Measurements from ENCODE around the gene CORO2B. TPM values are rescaled to one million over a fixed set of nuclear protein-coding genes. Genes with fewer than 3 reads are reported as not detected.
A peak's percentile ranks its signal among the peaks of the same experiment; 100 is the strongest.

The CORO2B gene
- total RNA-seq, 6 donors from 2014 or later: 0.79 to 9.0 (median 2.0) TPM

GRCh38 chr15:68663526-68663925 is 84.7 kb downstream of the CORO2B start:
- Histone ChIP-seq H3K27ac (no peak overlapping the region), H3K9me3 (no peaks in the 10 kb centered on the region), H3K27me3 (no peaks in the 10 kb centered on the region), H3K4me3 (no peak overlapping the region), H3K36me3 (no peaks in the 10 kb centered on the region), H3K4me1 (no peaks in the 10 kb centered on the region)
- no peak for TF ChIP-seq POLR2AphosphoS5 (IDR thresholded peaks at IDR 0.05)
- ATAC-seq (ENCODE audit: low FRiP score in 2 of 2): no peak
- DNase-seq: no peak
- 86 to 97% methylated on average over 1 of the region's 1 CpG for WGBS, 2 donors

GRCh38 chr15:68666120-68666811 is 87.5 kb downstream of the CORO2B start:
- DNase-seq (no peak), ATAC-seq (ENCODE audit: low FRiP score in 2 of 2) (peak in 1 of 2 donors; percentile 15)
- no peaks in the 10 kb centered on the region for H3K9me3 ChIP-seq
- no peaks in the 10 kb centered on the region for H3K4me1 ChIP-seq
- H3K36me3 ChIP-seq: no peaks in the 10 kb centered on the region
- H3K27me3 ChIP-seq: no peaks in the 10 kb centered on the region
- TF ChIP-seq CTCF (IDR thresholded peaks at IDR 0.05) (no peak), POLR2AphosphoS5 (IDR thresholded peaks at IDR 0.05) (no peak), POLR2A (IDR thresholded peaks at IDR 0.05) (no peak), EP300 (IDR thresholded peaks at IDR 0.05) (no peak)
- no peak overlapping the region for H3K27ac ChIP-seq
- no peak overlapping the region for H3K4me3 ChIP-seq
- WGBS, 2 donors: 48 to 58% methylated on average over 6 of the region's 6 CpGs

- ATAC-seq (ENCODE audit: low FRiP score in 2 of 2) (peak in 1 of 2 donors; percentile 52), DNase-seq (no peak)
- Histone ChIP-seq H3K4me3 (no peak overlapping the region), H3K27me3 (no peaks in the 10 kb centered on the region), H3K9me3 (no peaks in the 10 kb centered on the region), H3K4me1 (no peaks in the 10 kb centered on the region), H3K36me3 (no peaks in the 10 kb centered on the region), H3K27ac (no peak overlapping the region)
- TF ChIP-seq POLR2A (IDR thresholded peaks at IDR 0.05) (no peak), CTCF (IDR thresholded peaks at IDR 0.05) (no peak), POLR2AphosphoS5 (IDR thresholded peaks at IDR 0.05) (no peak), EP300 (IDR thresholded peaks at IDR 0.05) (no peak)
- WGBS, 2 donors: 75 to 77% methylated on average over 12 of the region's 12 CpGs
Measured at GRCh38 chr15:68666812-68667450, 88.1 kb downstream of the CORO2B start.

- H3K4me1 ChIP-seq: no peaks in the 10 kb centered on the region
- 87 to 89% methylated on average over 18 of the region's 18 CpGs for whole genome bisulfite sequencing, 2 donors
- no peak for TF ChIP-seq EP300 (IDR thresholded peaks at IDR 0.05)
- no peak for TF ChIP-seq CTCF (IDR thresholded peaks at IDR 0.05)
- DNase-seq (no peak), ATAC-seq (ENCODE audit: low FRiP score in 2 of 2) (no peak)
- no peaks in the 10 kb centered on the region for H3K36me3 ChIP-seq
- H3K9me3 ChIP-seq: no peaks in the 10 kb centered on the region
- H3K27me3 ChIP-seq: no peaks in the 10 kb centered on the region
- no peak overlapping the region for H3K27ac ChIP-seq
- no peak overlapping the region for H3K4me3 ChIP-seq
Measured at GRCh38 chr15:68667800-68668625, 89.2 kb downstream of the CORO2B start.

- no peaks in the 10 kb centered on the region for H3K9me3 ChIP-seq
- no peak for TF ChIP-seq POLR2AphosphoS5 (IDR thresholded peaks at IDR 0.05)
- no peak for TF ChIP-seq POLR2A (IDR thresholded peaks at IDR 0.05)
- no peak for TF ChIP-seq EP300 (IDR thresholded peaks at IDR 0.05)
- no peak for TF ChIP-seq CTCF (IDR thresholded peaks at IDR 0.05)
- no peak for ATAC-seq (ENCODE audit: low FRiP score in 2 of 2)
Measured at GRCh38 chr15:68668926-68669600, 90.3 kb downstream of the CORO2B start.

More at GRCh38 chr15:68668926-68669600, 90.3 kb downstream of the CORO2B start:
- Histone ChIP-seq H3K4me1 (peaks cover under 1 to 8% (median 2%) of the 10 kb centered on the region in 4 donors), H3K27ac (no peak overlapping the region), H3K4me3 (no peak overlapping the region), H3K27me3 (no peaks in the 10 kb centered on the region), H3K36me3 (no peaks in the 10 kb centered on the region)
- 75 to 88% methylated on average over 11 of the region's 11 CpGs for WGBS, 2 donors
- no peak for DNase-seq
